Activated B cell treated with CpG ODN at 0.5 μM for 24 hours (primary cell): ENCODE measurements around the gene CCR8. TPM values are rescaled to one million over a fixed set of nuclear protein-coding genes. Genes with fewer than 3 reads are reported as not detected.

Source experiments
- ATAC-seq: fragments of 200-7000 bp; cut with Tn5 transposase; one replicate; pipeline ENCODE4 v1.10.0; 2021; ENCODE audit warnings: low read depth, mild to moderate bottlenecking, moderate library complexity
- CTCF ChIA-PET: fragments of 350-600 bp; sonication (Branson Sonifier 250); formaldehyde crosslinking; loops from one replicate; lab custom pipeline; 2021; ENCODE audit warnings: antibody characterized with exemption; lab: Charles Lee
- POLR2A ChIA-PET: fragments of 350-600 bp; sonication (Branson Sonifier 250); formaldehyde crosslinking; loops from one replicate; lab custom pipeline; 2021; ENCODE audit warnings: antibody characterized with exemption; lab: Charles Lee
- DNase-seq: peaks from one replicate; pipeline ENCODE4 v3.0.0; 2022
- H3K27ac Mint-ChIP-seq: one replicate; pipeline ENCODE4 v1.8.0; 2020; ENCODE audit warnings: mixed read lengths
- H3K27me3 Mint-ChIP-seq: one replicate; pipeline ENCODE4 v1.8.0; 2021; ENCODE audit warnings: mixed read lengths
- H3K36me3 Mint-ChIP-seq: one replicate; pipeline ENCODE4 v1.8.0; 2021; ENCODE audit warnings: low read depth, mixed read lengths
- H3K4me1 Mint-ChIP-seq: one replicate; pipeline ENCODE4 v1.8.0; 2021; ENCODE audit warnings: mixed read lengths
- H3K4me3 Mint-ChIP-seq: one replicate; pipeline ENCODE4 v1.8.0; 2020; ENCODE audit warnings: mild to moderate bottlenecking, mixed read lengths
- H3K9me3 Mint-ChIP-seq: one replicate; pipeline ENCODE4 v1.8.0; 2020; ENCODE audit warnings: mixed read lengths
- intact Hi-C: fragments of 100-400 bp; cut with micrococcal nuclease; formaldehyde crosslinking; loops from one replicate; pipeline ENCODE4 v1.15.1; 2024
- total RNA-seq: library from RNA; stranded (reverse); gene quantifications from 2 replicates; pipeline ENCODE4 v1.2.3, GENCODE V29; 2022
- TF ChIP-seq, protein P1 (sequence below): fragments of 200-600 bp; IDR thresholded peaks from one replicate; pipeline ENCODE4 v1.8.0; 2022; ENCODE audit warnings: antibody characterized with exemption, mild to moderate bottlenecking

The CCR8 gene
- total RNA-seq, 1 donor from 2014 or later, result not detected

DNA sequence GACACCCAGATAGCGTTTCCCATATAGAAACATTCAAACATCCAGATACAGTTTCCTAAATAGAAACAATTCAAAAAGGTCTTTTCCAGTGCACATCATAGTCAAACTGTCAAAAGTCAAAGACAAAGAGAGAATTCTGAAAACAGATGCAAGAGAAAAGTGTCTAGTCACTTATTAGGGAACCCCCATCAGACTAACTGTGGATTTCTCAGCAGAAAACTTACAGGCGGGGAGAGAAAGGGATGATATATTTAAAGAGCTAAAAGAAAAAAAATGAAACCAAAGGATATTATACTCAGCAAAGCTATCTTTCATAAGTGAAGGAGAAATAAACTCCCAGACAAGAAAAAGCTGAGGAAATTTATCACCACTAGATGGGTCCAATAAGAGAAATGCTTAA lies 27.3 kb upstream of the CCR8 start:
- ATAC-seq (no peak), DNase-seq (no peak)
- Mint-ChIP-seq H3K27me3 (peaks cover 40% of the 10 kb centered on the region), H3K36me3 (peaks cover 18% of the 10 kb centered on the region), H3K27ac (no peak overlapping the region), H3K4me1 (no peaks in the 10 kb centered on the region), H3K4me3 (no peak overlapping the region), H3K9me3 (peaks cover 53% of the 10 kb centered on the region)
- ChIA-PET POLR2A (no interaction called here), CTCF (interaction anchor here (1.0 kb wide), 1 partner anchor 118 kb away, joined by 3 read pairs; no protein-coding TSS in a partner anchor)
- intact Hi-C loops, result no loop called here
- TF ChIP-seq, protein P1, sequence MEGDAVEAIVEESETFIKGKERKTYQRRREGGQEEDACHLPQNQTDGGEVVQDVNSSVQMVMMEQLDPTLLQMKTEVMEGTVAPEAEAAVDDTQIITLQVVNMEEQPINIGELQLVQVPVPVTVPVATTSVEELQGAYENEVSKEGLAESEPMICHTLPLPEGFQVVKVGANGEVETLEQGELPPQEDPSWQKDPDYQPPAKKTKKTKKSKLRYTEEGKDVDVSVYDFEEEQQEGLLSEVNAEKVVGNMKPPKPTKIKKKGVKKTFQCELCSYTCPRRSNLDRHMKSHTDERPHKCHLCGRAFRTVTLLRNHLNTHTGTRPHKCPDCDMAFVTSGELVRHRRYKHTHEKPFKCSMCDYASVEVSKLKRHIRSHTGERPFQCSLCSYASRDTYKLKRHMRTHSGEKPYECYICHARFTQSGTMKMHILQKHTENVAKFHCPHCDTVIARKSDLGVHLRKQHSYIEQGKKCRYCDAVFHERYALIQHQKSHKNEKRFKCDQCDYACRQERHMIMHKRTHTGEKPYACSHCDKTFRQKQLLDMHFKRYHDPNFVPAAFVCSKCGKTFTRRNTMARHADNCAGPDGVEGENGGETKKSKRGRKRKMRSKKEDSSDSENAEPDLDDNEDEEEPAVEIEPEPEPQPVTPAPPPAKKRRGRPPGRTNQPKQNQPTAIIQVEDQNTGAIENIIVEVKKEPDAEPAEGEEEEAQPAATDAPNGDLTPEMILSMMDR, result no peak

DNA sequence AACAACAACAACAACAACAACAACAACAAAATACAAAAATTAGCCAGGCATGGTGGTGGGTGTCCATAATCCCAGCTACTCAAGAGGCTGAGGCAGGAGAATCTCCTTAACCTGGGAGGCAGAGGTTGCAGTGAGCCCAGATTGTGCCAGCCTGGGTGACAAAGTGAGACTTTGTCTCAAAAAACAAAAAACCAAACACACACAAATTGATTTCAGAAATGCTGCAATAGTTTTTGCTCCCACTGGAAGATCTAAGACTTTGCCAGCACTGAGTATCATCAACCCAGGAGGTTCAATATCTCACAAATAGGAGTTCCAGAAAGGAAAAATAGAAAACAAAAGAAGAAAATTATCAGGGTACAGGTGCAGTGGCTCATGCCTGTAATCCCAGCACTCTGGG lies 16.2 kb upstream of the CCR8 start:
- CTCF ChIA-PET, result no interaction called here
- Mint-ChIP-seq H3K9me3 (peaks cover 9% of the 10 kb centered on the region), H3K4me1 (no peaks in the 10 kb centered on the region), H3K27me3 (peaks cover 2% of the 10 kb centered on the region), H3K36me3 (peaks cover 2% of the 10 kb centered on the region), H3K4me3 (no peak overlapping the region), H3K27ac (no peak overlapping the region)
- TF ChIP-seq, protein P1, result no peak
- DNase-seq, result no peak
- ATAC-seq, result no peak
- intact Hi-C loops, result no loop called here
- POLR2A ChIA-PET, result no interaction called here

DNA sequence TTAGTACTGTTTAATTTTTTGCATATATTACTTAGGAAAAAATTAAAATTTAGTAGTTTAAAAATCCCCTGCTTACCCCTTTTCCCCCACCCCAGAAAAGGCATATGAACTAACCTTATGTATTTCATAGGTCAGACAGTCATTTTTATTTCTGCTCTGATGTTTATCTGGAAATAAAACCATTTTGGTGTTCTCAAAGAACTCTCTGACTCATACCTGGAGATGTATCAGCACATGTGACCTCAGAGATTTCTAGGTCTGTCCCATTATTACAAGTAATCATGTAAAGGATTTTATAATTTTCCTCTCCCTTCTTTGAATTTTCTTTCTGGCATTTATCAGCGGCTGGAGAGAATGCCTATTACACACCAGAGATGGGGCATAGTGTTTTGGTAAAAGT lies 14.1 kb upstream of the CCR8 start:
- no peak for ATAC-seq
- Mint-ChIP-seq H3K27ac (no peak overlapping the region), H3K27me3 (peaks cover 2% of the 10 kb centered on the region), H3K4me3 (no peak overlapping the region), H3K4me1 (no peaks in the 10 kb centered on the region), H3K36me3 (peaks cover 2% of the 10 kb centered on the region), H3K9me3 (peaks cover 12% of the 10 kb centered on the region)
- intact Hi-C loops, result no loop called here
- TF ChIP-seq, protein P1, result no peak
- POLR2A ChIA-PET, result no interaction called here
- no peak for DNase-seq
- CTCF ChIA-PET, result no interaction called here

DNA sequence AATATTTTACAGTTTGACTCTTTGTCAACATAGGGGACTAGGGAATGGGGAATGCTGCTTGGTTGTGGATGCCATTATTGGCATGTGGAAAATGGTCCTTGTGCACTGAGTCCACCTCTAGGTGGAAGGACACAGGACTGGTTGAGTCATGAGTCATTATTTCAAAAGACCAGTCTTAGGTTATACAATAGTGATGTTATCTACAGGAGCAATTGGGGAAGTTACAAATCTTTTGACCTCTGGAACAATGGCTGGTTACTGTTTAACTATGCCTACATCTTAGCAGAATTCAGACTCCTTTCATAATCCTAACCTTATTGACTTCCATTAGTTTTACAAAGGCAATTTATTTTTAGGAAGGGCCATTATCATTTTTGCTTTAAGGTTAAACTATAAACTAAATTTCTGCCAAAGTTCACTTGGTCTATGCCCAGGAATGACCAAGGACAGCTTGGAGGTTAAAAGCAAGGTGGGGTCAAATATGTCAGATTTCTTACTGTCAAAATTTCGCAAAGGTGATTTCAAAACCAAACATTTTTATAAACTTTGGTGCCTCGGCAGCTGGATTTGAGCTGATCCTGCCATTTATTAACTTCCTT lies 11.8 kb upstream of the CCR8 start:
- TF ChIP-seq, protein P1, result no peak
- H3K4me1 Mint-ChIP-seq, result no peaks in the 10 kb centered on the region
- H3K36me3 Mint-ChIP-seq, result peaks cover 2% of the 10 kb centered on the region
- no peak overlapping the region for H3K27ac Mint-ChIP-seq
- CTCF ChIA-PET, result no interaction called here
- H3K27me3 Mint-ChIP-seq, result peaks cover 2% of the 10 kb centered on the region
- no peak for DNase-seq
- intact Hi-C loops, result no loop called here
- no peak for ATAC-seq
- H3K4me3 Mint-ChIP-seq, result no peak overlapping the region
- POLR2A ChIA-PET, result no interaction called here
- peaks cover 10% of the 10 kb centered on the region for H3K9me3 Mint-ChIP-seq

DNA sequence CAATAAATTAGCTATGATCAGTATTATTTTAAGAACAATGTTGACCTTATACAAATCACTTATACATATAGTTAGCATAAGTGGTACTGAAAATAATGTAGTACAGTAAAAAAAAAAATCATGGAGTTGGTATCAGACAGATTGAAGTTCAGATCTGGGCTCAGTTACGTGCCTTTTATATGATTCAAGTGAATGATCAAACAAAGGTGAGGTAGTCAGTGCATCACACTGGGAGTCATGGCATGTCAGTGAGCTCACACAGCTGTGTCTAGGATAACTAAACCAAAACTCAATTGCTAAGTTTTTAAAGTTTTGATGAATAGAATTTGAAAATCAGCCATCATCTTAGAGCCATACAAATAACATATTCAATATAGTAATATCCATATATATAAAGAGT lies 11.2 kb upstream of the CCR8 start:
- TF ChIP-seq, protein P1, result no peak
- ATAC-seq (no peak), DNase-seq (no peak)
- peaks cover 10% of the 10 kb centered on the region for H3K9me3 Mint-ChIP-seq
- H3K27me3 Mint-ChIP-seq, result peaks cover 2% of the 10 kb centered on the region
- intact Hi-C loops, result no loop called here
- CTCF ChIA-PET, result no interaction called here
- no peaks in the 10 kb centered on the region for H3K4me1 Mint-ChIP-seq
- no peak overlapping the region for H3K4me3 Mint-ChIP-seq
- peaks cover 2% of the 10 kb centered on the region for H3K36me3 Mint-ChIP-seq
- H3K27ac Mint-ChIP-seq, result no peak overlapping the region
- POLR2A ChIA-PET, result no interaction called here
